NCI-H1436 treated with DMSO at 0.1 percent for 48 hours (cell line): ENCODE results near the gene NOP9.

ENCODE experiments used
- DNase-seq: peaks from one replicate; lab custom pipeline; 2025; lab: John Stamatoyannopoulos, UW

Gene NOP9

DNA sequence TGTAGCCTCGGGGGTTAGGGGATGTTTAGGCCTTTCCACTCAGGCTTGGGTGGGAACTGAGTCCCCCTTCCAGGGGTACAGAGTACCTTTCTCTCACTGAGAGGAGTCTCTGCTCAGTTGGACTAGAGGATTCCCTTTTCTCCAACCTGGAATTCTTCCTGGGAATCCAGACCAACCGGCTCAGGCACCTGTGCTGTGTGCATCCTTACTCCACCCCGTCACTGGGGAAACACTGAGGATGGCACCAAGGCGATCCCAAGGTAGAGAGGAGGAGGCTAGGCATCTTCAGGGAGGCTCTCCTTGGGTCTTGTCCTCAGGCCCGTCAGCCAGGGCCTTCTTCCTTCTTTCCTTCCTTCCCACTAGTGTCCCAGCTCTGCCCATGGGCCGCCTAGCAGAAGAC is 35.8 kb upstream of the NOP9 start:
- no peak for DNase-seq

DNA sequence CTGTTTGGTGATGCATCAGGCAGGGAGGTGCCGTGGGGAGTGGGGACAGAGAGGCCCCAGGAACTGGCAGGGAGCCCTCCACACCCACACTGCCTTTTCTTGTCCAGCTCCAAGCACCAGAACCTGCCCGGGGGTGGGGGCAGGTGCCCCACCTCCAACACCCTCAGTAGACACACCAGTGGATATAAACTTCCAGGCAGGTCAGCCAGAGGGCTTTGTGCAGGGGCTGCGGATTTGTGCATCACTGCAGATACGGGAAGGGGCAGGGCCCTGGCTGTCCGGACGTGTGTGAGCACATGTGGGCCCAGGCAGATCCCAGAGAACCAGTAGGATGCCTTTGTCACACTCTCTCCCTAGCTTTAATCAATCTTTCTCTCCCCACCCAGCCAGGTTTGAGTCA is 35.4 kb upstream of the NOP9 start:
- no peak for DNase-seq

DNA sequence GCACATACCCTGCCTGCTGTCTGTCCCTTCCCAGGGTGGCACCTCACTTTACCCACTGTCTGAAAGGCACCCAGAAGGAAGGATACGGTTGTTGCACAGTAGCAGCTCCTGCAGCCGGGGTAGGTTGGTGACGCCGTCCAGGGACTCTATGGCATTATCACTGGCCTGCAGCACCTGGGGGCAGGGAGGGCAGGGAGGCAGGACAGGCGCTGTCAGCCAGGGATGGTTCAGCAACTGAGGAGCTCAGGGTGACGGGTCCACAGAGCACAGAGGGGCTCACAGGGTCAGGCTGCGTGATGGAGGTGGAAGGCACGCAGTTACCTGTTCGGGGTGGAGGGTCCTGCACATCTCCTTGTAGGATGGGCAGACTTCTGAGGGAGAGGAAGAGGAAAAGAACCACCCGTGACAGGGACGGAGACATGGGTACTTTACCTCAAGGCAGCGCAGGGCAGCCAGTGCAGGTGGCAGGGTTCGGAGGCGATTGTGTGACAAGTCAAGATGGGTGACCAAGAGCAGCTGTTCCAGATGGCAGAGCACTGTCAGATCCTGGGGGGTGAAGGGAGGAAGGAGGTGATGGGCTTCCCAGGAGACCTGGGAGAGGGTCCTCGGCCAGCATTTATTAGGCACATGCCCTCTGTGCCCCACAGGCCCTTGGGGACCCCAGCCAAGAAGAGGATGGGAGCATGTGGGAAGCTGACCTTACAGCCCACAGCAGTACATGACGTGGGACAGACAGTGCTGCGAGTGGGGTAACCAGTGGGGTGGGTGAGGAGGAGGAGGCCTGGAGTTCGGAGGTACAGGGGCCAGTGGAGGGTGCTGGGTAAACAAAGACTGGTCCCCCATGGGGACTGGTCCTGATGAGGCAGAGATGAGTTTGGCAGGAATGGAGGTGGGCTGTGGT is 33.1 kb upstream of the NOP9 start:
- DNase-seq: no peak

DNA sequence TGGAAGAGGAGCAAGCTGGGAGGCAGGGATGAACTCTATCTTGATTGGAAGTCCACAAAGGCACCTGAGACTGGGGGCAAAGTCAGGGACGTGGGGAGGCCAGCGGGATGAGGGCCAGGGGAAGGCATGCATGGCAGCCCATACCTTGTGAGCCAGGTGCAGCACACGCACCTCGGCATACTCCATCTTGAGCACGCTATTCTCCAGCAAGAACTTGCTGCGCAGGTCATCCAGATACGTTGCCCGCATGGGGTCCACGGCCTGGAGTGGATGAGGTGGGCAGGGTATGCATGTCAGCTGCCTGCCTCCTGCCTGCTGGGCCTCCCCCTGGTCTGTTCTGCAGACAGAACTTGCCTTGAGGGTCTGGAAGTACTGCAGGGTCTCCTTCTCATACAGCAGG is 32.1 kb upstream of the NOP9 start:
- DNase-seq: no peak

DNA sequence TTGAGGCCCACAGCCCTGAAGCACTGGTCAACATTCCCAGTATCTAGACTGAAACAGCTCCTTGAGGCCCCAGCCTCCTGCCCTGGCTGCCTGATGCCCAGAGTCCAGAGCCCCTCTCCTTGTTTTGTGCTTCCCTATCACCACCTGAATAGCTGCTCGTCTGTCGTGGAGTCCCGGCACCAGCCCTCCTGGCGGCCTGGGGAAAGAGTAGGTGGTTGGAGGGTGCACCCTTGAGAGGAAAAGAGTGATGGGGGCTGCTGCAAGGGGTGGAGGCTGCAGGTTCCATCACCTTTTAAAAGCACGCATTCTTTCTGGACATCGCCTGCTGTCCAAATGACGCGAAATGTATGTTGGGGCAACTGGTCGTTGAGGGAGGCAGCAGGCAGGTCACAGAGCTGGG is 31.4 kb upstream of the NOP9 start:
- DNase-seq: no peak

DNA sequence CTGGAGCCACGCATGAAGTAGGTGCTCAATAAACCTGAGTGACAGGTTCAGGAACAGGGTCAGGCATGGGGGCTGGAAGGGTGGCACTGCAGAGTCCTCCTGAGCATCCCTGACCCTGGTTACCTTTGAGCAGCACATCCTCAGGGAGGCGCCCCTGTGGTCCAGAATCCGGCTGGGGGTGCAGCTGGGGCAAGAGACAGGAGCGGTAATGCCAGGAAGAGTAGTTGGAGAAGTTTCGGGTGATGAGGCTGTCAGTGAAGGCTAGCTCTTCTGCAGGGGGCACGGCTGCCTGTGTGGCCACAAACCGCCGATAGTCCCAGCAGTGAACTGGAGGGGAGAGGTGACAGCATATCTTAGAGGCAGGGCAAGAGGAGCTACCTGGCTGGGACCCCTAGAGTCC is 30.3 kb upstream of the NOP9 start:
- no peak for DNase-seq

DNA sequence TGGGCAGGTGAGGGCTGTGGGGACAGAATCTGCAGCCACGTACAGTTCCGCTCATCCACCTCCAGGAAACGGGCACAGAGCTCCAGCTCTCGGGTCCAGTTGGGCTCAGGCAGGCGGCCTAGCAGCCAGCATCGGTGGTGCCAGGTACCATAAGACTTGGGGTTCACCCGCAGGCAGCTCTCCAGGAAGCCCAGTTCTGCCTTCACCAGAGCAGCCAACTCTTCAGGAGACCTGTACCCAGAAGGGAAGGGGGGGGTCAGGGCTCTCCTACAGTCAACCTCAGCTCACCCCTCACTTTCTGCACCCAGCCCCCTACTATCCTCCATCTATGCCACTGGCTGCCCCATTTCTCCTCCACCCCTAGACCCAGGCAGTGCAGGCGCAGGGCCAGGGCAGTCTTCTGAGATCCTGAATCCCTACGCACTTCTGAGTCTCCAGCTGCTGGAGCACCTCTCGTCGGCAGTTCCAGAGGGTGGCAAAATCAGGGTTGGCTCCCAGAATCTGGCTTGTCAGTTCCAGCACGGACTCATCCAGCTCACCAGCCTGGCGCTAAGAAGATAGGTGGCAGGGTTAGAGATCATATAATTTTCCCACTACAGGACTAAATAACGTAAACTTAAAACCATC is 29.6 kb upstream of the NOP9 start:
- no peak for DNase-seq

DNA sequence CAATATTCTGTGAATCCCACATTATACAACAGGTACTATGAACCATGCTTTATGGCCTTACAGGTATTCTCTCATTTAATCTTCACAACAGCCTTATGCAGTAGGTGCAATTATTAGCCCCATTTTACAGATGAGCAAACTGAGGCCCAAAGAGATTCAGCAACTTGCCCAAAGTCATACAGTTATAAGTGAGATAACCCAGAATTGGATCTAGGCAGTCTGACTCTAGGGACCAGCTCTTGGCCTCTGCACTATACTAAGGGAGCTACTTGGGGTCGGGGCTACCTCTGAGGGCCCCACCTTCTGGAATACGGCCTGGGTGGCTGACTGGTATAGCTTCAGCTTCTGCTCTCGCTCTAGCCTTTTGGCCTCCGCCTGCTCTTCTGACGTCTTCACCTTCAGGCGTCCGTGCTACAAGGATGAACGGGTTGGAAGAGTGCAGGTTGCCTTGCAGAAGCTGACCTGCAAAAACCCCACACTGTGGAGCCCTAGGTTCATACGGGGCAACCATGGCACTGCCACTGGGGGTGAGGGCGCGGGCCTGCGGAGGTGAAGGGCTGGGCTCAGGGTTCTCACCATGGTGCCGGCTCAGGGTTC is 29.0 kb upstream of the NOP9 start:
- DNase-seq: no peak

DNA sequence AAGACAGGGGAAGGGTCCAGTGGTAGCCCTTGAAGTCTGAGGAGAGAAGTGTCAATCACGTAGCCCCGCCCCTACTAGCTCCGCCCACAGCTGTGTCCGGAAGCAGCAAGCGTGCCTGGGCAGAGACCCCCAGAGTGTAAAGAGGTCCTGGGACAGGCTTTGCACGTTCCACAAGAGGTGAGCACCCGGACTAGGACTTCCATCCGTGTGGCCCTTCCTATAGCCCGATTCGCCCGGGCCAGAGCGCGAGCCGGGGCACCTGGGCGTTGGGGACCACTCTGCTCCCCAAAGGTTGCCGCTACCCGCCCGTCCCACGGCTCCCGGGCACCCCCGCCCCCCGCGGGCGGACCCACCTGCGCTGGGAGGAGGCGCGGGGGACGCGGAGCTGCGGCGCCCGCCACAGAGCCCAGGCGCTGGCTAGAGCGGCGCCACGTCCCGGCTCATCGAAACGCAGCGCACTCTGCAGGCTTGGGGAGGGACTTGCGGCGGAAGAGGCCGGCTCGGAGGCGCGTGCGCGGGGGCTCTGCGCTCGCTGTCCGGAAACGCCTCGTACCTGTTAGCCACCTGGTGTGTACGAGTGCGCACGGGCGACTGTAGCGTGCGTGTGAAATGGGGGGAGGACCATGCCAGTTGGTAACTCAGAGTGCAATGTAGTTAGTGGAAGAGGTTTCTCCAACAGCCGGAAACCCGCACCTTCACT is 28.4 kb upstream of the NOP9 start, which contains the start of gene RABGGTA:
Gene RABGGTA, minus strand, starts transcription at position 464 of the 700 bp plus-strand sequence. CDS start 482 bp downstream, outside the sequence.
- DNase-seq: peak; percentile 57

DNA sequence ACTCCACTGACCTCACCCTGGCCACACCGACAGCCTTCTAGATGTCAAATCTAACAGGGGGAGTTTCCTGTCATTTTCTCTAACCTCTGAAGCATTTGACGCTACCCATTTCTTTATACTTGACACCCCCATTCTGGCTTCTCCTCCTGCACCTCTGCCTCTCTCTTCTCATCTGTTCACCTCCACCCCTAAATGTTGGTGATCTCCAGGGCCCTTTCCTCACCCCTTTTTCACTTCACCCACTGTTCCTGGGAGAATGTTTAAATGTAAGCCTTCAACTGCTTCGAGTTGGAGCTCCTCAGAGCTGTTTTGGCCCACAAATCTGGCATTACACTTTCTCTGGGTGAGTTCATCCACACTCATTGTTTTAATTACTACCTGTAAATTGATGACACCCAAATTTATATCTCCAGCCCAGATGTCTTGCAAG is 27.8 kb upstream of the NOP9 start:
- no peak for DNase-seq

DNA sequence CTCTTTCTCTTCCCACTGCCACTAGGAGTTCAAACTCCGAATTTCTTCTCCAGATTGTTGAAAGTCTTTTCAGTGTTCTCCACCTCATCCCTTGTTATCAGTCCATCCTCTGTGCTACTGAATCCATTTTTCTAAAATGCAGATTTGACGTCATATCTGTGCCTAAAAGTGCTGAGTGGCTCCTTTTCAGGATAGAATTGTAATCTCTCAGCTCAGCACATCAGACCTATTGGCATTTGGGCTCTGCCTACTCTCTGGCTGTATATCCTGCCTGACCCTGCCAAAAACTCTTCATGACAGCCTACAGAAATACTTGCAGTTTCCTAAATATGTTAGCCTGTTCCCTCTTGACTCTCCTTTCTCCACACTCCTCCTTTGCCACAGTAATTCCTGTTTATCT is 27.2 kb upstream of the NOP9 start:
- no peak for DNase-seq

DNA sequence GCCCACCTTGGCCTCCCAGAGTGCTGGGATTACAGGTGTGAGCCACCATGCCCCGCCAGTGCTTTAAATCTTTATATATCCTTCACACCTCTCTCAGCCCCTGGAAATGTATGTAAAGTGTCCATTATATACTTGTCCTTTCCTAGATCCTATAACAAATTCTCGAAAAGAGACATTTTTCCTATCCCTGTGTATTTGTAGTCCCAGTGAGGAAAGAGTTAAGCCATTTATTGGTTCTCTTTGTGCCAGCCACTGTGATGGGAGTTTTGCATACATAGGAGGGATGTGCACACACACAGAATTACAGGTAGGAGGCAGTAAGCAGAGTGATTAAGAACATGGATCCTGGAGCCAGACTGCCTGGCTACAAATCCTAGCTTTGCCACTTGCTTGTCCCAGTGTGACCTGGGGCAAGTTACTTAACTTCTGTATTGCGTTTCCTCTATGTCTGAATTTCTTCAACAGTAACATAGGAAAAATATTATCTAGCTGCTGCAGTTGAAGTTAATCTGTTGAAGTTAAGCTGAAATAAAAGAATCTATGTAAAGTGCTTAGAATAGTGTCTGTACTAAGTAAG is 26.1 kb upstream of the NOP9 start:
- DNase-seq: no peak

DNA sequence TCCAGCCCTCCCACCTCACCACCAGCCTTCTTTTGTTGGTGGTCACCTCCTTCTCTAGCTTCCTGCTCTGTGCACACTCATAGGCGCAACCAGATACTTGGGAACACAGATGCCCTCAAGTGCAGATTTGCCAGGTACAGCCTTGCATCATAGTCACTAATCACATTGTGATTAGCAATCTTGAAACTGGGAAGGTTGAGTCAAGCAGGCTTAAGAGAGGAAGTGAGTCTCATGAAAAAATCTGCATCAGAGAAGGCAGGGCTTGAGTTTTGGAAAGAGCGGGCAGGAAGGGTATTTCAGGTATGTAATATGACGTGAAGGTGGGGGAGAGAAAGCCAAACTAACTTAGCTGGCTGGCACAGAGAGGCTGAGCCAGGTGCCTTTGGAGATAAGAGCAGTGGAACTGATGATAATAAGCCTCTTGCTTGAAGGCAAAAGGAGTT is 25.5 kb upstream of the NOP9 start:
- DNase-seq: no peak

DNA sequence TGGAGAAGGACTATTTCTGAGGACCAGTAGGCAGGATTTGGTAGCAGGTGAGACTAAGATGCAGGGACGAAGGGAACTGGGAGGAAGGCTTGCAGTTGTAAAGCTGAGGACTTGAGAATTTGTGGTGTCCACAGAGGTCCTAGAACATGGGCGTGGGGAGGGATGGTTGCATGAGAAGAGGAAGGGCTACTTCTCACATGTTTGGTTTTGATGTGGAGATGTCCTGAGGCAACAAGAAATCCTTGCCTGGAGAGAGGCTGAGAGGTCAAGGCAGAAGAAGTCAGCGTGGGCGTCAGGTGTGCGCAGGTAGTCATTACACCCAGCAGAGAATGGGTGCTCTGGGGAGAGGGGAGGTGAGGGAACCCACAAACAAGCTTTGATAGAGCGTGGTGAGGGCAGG is 22.6 kb upstream of the NOP9 start:
- no peak for DNase-seq

DNA sequence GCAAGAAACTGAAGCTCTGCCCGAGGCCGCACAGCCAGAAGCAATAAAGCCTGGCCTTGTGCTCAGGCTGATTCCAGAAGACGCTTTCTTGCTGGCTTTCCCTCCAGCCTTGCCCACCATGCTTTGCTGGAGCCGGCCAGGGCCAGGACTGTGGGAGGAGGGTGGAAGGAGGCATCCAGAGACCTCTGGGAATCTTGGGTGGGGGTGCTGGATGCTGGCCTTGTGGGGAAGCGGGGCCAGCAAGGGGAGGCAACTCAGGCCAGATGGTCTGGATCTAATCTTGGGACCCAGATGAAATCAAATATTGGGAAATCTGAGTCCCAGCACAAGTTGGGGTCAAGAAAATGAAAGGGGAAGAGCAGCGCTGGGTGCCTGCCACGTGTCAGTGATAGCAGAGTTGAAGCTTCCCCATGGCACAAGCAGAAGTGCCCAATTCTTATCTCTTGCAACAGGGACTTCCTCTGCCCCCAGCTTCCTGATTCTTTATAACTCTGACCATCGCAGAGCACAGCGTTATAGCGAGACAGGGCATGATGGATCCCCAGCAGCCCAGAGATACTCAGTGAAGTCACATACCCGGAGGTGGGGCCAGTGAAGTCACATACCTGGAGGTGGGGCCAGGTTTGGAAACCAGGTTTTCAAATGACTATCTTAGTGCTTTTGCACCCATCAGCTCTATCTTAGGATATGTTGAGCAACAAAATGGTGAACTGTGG is 21.9 kb upstream of the NOP9 start:
- DNase-seq: no peak

DNA sequence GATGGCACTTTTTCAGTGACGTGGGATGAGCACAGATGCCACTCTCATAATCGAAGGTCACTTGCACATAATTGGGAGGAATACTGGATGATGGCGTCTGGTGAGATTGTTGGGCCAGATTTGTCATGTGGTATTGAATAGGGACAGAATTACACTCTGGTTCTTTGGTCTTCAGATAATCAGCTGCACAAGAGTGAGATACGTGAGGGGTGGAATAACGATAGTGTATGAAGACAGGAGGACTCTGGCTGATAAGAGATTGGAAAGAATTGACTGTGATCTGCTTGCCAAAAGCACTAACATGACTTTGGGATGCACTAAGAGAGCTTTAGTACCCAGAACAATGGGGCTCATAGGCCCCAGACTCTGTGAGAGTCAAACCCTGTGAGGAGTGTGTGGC is 21.2 kb upstream of the NOP9 start:
- no peak for DNase-seq

DNA sequence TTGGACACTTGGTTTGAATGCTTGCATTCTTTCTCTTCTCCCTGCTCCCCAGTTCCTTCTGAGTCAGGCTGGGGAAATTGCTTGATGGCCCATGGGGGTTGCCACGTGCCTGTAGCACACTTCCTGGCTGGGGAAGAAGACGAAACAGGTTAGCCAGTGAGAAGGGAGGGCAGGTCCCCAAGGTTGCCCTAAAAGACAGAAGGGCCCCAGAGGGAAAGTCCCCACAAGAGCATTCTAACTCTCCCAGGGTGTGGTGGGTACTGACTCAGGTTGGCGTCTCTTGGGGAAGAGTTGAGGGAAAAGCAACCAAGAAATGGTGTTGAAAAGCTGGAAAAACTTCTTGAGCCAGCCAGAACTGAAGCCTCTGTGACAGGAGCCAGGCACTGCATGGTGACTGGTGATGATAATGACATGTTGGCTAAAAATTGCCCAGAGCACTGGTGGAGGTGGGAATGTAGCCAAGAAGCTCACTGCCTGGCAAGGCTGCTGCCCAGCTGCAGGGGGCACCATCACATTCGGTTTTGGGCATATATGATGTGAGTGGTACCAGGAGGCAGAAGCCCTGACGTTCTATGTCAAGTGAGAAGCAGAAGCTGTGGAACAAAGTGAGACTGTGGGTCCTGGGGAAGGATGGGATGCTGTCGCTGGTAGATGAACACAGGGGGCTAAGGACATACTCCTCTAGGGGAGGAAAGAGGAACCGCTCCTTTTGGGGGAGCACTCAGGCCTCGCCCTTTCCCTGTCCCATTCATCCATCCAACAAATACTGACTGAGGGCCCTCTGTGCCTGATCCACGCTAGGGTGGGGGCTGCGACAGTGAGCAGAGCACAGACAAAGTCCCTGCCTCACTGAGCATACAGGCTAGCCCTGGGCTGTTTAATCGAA is 20.1 kb upstream of the NOP9 start:
- DNase-seq: no peak

DNA sequence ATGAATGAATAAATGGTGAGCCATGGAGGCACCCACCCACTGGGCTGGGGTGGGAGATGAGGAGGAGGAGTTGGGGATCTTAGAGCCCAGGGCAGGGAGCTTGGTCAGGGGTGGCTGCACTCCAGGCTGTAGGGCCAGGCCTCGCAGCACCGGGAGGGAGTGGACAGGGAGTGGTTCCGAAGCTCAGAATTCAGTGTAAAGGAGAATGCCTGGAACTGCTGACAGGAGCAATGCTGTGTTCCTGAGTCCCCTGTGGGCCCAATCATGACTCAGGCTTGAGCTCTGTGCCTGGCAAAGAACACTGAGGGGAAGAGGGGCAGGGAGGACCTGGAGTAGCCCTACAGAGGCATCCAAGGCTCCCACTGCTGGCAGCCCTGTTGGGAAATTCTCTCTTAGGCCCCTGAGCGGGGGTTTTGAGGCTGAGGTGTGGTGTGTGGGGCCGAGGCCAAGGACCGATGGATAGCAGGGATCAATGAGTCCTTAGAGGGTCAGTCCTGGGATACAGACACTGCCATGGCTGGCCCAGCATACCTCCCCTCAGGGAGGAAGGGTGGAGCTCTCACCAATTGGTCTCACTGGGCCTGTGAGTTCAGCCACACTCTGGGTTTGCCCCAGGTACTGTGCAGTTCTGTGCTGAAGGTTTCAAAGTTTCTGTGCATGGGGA is 18.7 kb upstream of the NOP9 start:
- DNase-seq: no peak

DNA sequence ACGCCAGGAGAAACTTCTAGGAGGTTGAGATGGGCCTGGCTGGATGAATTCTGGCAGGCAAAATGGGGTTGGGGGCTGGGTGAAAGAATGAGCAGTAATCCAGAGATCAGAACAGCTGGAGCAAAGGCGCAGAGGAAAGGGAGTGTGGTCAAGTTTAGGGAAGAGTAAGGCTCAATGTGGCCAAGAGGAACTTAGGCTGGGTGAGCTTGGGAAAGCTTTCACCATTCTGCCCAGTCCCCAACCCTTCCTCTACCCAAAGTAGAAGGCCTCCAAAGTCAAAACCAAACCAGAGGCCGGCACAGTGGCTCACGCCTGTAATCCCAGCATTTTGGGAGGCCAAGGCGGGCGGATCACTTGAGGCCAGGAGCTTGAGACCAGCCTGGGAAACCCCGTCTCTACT is 18.0 kb upstream of the NOP9 start:
- DNase-seq: no peak

DNA sequence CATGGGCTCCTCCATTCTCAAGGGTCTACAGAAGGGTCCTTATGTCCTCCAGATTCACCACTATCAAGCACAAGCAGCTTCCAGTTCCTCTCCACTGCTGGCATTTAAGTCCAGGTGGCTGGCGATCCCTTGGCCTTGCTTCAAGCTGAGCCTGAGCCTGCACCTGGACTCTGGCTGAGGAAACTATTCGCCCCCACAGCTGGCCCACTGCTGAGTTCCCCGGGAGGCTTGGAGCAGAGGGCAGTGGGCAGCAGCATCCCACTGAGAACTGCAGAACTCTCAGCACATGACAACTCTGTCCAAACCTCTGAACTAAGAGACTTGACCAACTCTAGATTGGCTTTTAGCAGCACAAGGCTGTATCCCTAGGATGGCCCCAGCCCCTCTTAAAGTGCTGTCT is 16.9 kb upstream of the NOP9 start:
- DNase-seq: no peak
